NB4 (cell line): ENCODE measurements around the gene SLC35C1.

Source experiments
- DNase-seq: peaks from one replicate; pipeline ENCODE4 v3.0.0; 2010; ENCODE audit warnings: low read depth
- H3K4me3 ChIP-seq: one replicate; pipeline ENCODE4 v1.5.1; 2011; ENCODE audit warnings: mild to moderate bottlenecking, low read depth, low read length, moderate library complexity
- MYC ChIP-seq: IDR thresholded peaks from 2 replicates; pipeline ENCODE4 v1.6.1; 2011; ENCODE audit warnings: low read depth, low read length
- POLR2A ChIP-seq: IDR thresholded peaks from 2 replicates; pipeline ENCODE4 v1.6.1; 2011; ENCODE audit warnings: mild to moderate bottlenecking; ENCODE audit not compliant: insufficient read length; ENCODE audit errors: extremely low read depth
- TF ChIP-seq, protein P1 (sequence below): IDR thresholded peaks from 2 replicates; pipeline ENCODE4 v1.6.1; 2011; ENCODE audit warnings: low read depth, low read length
- TF ChIP-seq, protein P2 (sequence below): IDR thresholded peaks from one replicate; pipeline ENCODE4 v1.5.1; 2012; ENCODE audit warnings: low read depth, low read length

The SLC35C1 gene

DNA sequence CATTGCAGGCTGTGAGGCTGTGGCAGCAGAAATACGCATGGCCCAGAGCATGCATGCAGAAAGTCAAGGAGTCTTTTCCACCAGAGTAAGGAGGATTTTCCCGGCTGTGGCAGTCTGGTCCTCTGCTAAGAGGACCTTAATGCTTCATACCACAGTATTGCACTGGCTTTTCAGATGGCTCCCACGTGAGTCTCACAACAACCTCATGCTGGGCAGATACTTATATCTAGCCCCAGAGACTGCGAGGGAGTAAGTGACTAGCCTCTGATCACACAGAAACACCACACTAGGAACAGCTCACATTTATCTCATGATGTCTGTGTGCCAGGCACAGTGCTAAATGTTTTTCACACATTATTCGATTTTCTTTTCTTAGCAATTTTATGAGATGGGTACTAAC is 50.4 kb downstream of the SLC35C1 start:
- TF ChIP-seq, protein P1, sequence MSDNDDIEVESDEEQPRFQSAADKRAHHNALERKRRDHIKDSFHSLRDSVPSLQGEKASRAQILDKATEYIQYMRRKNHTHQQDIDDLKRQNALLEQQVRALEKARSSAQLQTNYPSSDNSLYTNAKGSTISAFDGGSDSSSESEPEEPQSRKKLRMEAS, result no peak
- TF ChIP-seq POLR2A, result no peak
- no peak for TF ChIP-seq MYC
- TF ChIP-seq, protein P2, sequence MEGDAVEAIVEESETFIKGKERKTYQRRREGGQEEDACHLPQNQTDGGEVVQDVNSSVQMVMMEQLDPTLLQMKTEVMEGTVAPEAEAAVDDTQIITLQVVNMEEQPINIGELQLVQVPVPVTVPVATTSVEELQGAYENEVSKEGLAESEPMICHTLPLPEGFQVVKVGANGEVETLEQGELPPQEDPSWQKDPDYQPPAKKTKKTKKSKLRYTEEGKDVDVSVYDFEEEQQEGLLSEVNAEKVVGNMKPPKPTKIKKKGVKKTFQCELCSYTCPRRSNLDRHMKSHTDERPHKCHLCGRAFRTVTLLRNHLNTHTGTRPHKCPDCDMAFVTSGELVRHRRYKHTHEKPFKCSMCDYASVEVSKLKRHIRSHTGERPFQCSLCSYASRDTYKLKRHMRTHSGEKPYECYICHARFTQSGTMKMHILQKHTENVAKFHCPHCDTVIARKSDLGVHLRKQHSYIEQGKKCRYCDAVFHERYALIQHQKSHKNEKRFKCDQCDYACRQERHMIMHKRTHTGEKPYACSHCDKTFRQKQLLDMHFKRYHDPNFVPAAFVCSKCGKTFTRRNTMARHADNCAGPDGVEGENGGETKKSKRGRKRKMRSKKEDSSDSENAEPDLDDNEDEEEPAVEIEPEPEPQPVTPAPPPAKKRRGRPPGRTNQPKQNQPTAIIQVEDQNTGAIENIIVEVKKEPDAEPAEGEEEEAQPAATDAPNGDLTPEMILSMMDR, result no peak
- H3K4me3 ChIP-seq, result no peak overlapping the region
- no peak for DNase-seq

DNA sequence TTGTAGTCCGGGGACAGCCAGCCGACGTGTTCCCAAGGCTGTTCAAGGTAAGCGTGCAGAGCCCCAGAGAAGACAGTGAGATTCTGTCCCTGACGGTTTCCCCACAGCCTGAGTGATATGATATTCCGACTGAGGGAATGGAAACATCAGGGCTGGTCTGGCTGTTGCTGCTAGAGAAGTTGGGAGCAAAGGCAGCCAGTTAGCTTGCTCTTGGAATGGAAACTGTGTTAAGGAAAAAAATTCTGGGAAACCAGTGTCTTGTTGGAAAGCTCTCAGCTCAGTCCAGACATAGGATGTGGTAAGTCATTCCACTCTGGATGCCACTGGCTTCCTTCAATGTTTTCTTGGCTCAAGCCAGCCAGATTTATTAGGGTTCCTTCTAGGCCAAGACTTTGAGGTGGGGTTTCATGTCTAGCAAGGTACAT is 51.1 kb downstream of the SLC35C1 start:
- TF ChIP-seq MYC, result no peak
- TF ChIP-seq POLR2A, result no peak
- TF ChIP-seq, protein P1, result no peak
- TF ChIP-seq, protein P2, result no peak
- DNase-seq, result no peak
- no peak overlapping the region for H3K4me3 ChIP-seq

DNA sequence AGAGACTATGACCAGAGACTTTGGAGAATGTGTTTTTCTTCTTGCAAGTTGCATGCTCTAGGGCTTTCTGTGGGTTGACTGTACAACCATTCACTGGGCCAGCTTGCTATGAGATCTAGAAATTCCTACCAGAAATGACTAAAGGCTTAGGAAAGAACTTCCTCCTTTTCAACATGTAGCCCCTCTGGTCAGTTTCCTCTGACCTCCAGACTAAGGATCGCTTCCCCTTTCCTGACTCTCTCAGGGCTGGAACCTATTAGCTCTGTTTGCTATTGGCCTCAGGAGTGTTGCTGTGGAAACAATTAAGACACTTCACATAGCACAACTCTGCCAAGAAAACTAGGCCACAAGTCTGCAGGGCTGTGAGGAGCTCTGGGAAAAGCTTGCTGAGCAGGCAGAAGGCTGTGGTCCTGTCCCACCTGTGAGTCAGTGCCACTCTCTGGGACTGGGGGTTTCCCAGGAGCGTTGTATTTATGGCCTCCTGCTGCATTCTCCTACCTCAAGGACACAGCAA is 53.1 kb downstream of the SLC35C1 start:
- TF ChIP-seq, protein P2, result no peak
- TF ChIP-seq POLR2A (no peak), MYC (no peak)
- TF ChIP-seq, protein P1, result no peak
- no peak overlapping the region for H3K4me3 ChIP-seq
- DNase-seq, result no peak

DNA sequence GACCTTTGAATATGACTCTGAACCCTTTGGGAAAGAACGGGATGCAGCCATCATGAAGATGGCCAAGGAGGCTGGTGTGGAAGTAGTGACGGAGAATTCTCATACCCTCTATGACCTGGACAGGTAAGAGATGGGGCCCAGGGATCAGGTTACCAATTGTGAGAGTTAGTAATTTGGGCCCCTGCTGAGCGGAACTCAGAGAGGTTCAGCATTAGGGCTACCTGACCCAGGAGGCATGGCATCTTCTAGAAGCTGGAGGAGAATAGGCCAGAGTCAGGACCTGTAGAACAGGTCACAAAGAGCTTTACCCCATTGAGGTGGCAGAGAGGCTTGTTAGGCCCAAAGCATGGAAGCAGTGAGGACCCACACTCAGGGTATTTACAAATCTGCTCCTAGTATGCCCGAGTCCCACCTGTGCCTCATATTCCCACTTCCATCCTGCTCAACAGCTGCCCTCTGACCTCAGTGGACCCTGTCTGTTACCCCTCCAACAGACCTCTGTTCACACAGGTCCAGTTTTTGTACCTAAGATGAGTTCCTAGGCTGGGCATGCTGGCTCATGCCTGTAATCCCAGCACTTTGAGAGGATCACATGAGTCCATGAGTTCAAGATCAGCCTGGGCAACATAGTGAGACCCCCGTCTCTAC is 53.9 kb downstream of the SLC35C1 start:
- no peak overlapping the region for H3K4me3 ChIP-seq
- no peak for DNase-seq
- TF ChIP-seq POLR2A (no peak), MYC (no peak)
- TF ChIP-seq, protein P2, result no peak
- TF ChIP-seq, protein P1, result no peak

DNA sequence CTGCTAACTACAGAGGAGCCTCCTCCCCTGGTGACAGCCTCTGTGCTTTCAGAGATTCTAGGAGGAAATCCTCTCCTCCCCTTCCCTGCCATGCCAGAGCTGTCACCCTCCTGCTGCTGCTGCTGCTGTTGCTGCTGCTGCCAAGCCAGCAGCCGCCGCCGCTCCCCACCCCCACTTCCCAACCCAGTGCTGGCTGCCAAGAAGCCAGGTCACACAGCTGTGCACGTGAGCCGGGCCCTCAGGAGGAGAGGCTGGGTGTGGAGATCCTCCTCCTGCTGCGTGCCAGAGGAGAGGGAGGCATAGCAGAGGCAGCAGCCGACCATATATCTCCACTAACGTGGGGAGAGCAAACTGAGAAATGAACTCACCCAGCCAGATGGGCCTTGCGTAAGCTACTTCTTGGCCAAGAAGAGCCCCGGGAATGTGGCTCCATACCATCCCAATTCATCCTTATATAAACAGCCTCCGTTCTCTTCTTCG is 54.8 kb downstream of the SLC35C1 start:
- no peak for DNase-seq
- TF ChIP-seq, protein P2, result no peak
- TF ChIP-seq, protein P1, result no peak
- TF ChIP-seq POLR2A (no peak), MYC (no peak)
- H3K4me3 ChIP-seq, result no peak overlapping the region
